Measurements from ENCODE around the gene FGD6. TPM values are rescaled to one million over a fixed set of nuclear protein-coding genes. Genes with fewer than 3 reads are reported as not detected.

Gene FGD6
- total RNA-seq, 2 experiments from 2014 or later = 1.5 TPM

DNA sequence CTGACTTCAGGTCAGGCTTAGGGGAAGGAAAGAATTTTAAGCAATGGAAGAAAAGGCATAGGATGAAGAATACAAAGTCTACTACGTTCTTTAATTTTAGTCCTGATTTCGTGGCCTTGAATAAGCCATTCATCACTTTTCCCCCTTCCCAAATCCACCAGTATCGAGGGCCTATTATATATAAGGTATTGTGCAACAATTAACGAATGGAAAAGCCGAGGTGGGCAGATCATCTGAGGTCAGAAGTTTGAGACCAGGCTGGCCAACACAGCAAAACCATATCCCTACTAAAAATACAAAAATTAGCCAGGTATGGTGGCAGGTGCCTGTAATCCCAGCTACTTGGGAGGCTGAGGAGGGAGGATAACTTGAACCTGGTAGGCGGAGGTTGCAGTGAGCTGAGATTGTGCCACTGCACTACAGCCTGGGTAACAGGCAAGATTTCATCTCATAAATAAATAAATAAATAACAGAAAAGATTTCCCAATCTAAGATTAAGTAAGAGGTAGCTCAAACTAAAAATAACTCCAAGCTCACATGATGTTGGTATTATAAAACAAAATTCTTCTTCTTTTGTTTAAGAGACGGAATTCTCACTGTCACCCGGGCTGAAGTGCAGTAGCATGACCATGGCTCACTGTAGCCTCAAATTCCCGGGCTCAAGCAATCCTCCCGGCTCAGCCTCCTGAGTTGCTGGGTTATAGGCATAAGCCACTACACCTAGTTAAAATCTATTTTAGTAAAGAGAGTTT is 85.5 kb downstream of the FGD6 start:
- Histone ChIP-seq H3K36me3 (ENCODE audit: insufficient read depth, low read length) (no peaks in the 10 kb centered on the region), H3K9me3 (ENCODE audit: control insufficient read depth in 1 of 2, insufficient read depth in 1 of 2, low read length in 2 of 2) (no peaks in the 10 kb centered on the region), H3K27me3 (ENCODE audit: control insufficient read depth in 1 of 2, insufficient read depth in 2 of 2, low read length in 2 of 2) (no peaks in the 10 kb centered on the region), H3K4me3 (ENCODE audit: low read length) (no peak overlapping the region), H3K27ac (ENCODE audit: low read depth in 1 of 2, low read length in 2 of 2) (no peak overlapping the region), H3K4me1 (ENCODE audit: insufficient read depth, low read length) (no peaks in the 10 kb centered on the region)
- Mint-ChIP-seq H3K36me3 (ENCODE audit: low read depth) (no peaks in the 10 kb centered on the region), H3K4me3 (no peak overlapping the region), H3K27me3 (no peaks in the 10 kb centered on the region), H3K9me3 (no peaks in the 10 kb centered on the region), H3K27ac (no peak overlapping the region), H3K4me1 (ENCODE audit: low read depth) (no peaks in the 10 kb centered on the region)
- intact Hi-C loops (cut with DNase I, micrococcal nuclease) = no loop called here
- CTCF ChIA-PET = no interaction called here
- peak in 2 of 14 experiments; percentile 13 to 28 for DNase-seq
- TF ChIP-seq, protein P1, sequence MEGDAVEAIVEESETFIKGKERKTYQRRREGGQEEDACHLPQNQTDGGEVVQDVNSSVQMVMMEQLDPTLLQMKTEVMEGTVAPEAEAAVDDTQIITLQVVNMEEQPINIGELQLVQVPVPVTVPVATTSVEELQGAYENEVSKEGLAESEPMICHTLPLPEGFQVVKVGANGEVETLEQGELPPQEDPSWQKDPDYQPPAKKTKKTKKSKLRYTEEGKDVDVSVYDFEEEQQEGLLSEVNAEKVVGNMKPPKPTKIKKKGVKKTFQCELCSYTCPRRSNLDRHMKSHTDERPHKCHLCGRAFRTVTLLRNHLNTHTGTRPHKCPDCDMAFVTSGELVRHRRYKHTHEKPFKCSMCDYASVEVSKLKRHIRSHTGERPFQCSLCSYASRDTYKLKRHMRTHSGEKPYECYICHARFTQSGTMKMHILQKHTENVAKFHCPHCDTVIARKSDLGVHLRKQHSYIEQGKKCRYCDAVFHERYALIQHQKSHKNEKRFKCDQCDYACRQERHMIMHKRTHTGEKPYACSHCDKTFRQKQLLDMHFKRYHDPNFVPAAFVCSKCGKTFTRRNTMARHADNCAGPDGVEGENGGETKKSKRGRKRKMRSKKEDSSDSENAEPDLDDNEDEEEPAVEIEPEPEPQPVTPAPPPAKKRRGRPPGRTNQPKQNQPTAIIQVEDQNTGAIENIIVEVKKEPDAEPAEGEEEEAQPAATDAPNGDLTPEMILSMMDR (IDR thresholded peaks at IDR 0.05) = no peak
- POLR2A ChIA-PET = no interaction called here
- no peak for ATAC-seq (ENCODE audit: poor library complexity)

DNA sequence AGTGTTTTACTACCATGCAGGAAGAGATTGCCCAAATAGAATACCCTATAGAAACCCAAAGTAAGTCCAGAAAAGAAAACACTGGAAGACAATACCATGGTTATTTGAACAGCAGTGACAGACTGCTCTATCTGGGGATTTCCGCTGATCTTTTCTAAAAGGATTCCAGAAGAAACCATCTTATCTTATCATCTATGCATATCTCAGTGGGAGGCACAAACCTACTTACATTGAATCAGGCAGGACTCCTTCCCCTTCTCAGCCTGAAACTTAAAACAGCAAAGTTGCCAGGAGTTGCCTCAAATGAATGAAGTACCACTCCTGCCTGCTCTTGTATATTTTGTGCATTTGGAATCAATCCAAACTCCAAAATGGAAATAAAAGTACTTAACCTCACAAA is 87.2 kb downstream of the FGD6 start:
- Histone ChIP-seq H3K9me3 (ENCODE audit: control insufficient read depth in 1 of 2, insufficient read depth in 1 of 2, low read length in 2 of 2) (no peaks in the 10 kb centered on the region), H3K27ac (ENCODE audit: low read depth in 1 of 2, low read length in 2 of 2) (no peak overlapping the region), H3K4me3 (ENCODE audit: low read length) (no peak overlapping the region), H3K36me3 (ENCODE audit: insufficient read depth, low read length) (no peaks in the 10 kb centered on the region), H3K4me1 (ENCODE audit: insufficient read depth, low read length) (no peaks in the 10 kb centered on the region), H3K27me3 (ENCODE audit: control insufficient read depth in 1 of 2, insufficient read depth in 2 of 2, low read length in 2 of 2) (no peaks in the 10 kb centered on the region)
- no peaks in the 10 kb centered on the region for H3K4me1 Mint-ChIP-seq (ENCODE audit: low read depth)
- ATAC-seq (ENCODE audit: poor library complexity) (no peak), DNase-seq (no peak)
- POLR2A ChIA-PET = no interaction called here
- no peak overlapping the region for H3K4me3 Mint-ChIP-seq
- no peaks in the 10 kb centered on the region for H3K27me3 Mint-ChIP-seq
- TF ChIP-seq, protein P1 (IDR thresholded peaks at IDR 0.05) = no peak
- no peak overlapping the region for H3K27ac Mint-ChIP-seq
- CTCF ChIA-PET = interaction anchor here (0.6 kb wide), 1 partner anchor 363 kb away, joined by 3 read pairs; no protein-coding TSS in a partner anchor
- intact Hi-C loops (cut with DNase I, micrococcal nuclease) = no loop called here
- H3K36me3 Mint-ChIP-seq (ENCODE audit: low read depth) = no peaks in the 10 kb centered on the region
- no peaks in the 10 kb centered on the region for H3K9me3 Mint-ChIP-seq

DNA sequence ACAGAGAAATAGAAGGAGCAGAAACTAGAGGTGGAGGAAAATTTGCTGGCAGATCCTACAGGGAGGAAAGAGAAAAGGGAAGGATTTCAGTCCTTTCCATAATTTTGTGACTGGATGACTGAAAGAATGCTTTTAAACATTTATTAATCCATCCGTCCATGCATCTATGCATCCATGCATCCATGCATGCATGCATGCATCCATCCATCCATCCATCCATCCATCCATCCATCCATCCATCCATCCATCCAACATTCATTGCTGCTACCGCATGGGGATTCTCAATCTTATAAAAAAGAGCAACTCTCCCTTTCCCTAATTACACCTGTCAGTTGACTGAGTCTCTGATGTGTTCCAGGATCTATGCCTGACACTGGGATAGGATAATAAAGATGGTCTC is 88.2 kb downstream of the FGD6 start:
- TF ChIP-seq, protein P1 (IDR thresholded peaks at IDR 0.05) = no peak
- Mint-ChIP-seq H3K36me3 (ENCODE audit: low read depth) (no peaks in the 10 kb centered on the region), H3K4me1 (ENCODE audit: low read depth) (no peaks in the 10 kb centered on the region), H3K9me3 (no peaks in the 10 kb centered on the region), H3K27ac (no peak overlapping the region), H3K4me3 (no peak overlapping the region), H3K27me3 (no peaks in the 10 kb centered on the region)
- ChIA-PET CTCF (no interaction called here), POLR2A (no interaction called here)
- Histone ChIP-seq H3K27ac (ENCODE audit: low read depth in 1 of 2, low read length in 2 of 2) (no peak overlapping the region), H3K4me3 (ENCODE audit: low read length) (no peak overlapping the region), H3K27me3 (ENCODE audit: control insufficient read depth in 1 of 2, insufficient read depth in 2 of 2, low read length in 2 of 2) (no peaks in the 10 kb centered on the region), H3K36me3 (ENCODE audit: insufficient read depth, low read length) (no peaks in the 10 kb centered on the region), H3K4me1 (ENCODE audit: insufficient read depth, low read length) (no peaks in the 10 kb centered on the region), H3K9me3 (ENCODE audit: control insufficient read depth in 1 of 2, insufficient read depth in 1 of 2, low read length in 2 of 2) (no peaks in the 10 kb centered on the region)
- ATAC-seq (ENCODE audit: poor library complexity) = no peak
- intact Hi-C loops (cut with DNase I, micrococcal nuclease) = no loop called here
- DNase-seq = no peak
